ENCODE measurements around the gene AURKA. TPM values are rescaled to one million over a fixed set of nuclear protein-coding genes. Genes with fewer than 3 reads are reported as not detected.
"Not testable (repeated sequence)": the region's sequence is repeated elsewhere in the genome, so short reads cannot be mapped to it uniquely, and the experiment has no call there.

Gene AURKA
- polyA plus RNA-seq, 3 donors, result 16.2 to 17.3 (median 16.9) TPM

DNA sequence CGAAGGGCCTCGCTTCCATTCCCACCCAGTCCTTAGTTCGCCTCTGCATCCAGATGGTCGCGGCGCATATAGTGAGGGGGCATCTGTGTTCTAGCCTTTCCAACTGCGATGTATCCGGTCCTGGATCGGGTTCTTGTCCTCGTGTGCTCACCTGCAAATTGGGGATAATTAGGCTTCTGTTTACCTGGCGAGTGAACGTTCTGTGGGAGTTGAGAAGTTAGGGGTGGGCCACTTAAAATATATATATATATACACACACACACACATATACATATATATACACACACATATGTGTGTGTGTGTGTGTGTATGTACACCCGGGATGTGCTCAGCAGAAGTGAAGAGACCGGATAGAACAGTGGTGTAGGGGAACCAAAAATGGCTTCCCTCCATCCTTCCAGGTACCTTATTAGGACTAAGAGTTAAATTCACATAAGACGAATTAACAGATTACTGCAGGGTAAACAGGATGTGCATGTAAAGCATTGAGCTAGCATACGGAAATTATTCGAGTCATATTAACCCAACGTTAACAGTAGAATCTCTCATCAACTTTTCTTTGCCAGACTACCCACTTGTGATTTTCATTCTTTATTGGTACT lies 967 bp upstream of the AURKA start:
- no peak for DNase-seq

DNA sequence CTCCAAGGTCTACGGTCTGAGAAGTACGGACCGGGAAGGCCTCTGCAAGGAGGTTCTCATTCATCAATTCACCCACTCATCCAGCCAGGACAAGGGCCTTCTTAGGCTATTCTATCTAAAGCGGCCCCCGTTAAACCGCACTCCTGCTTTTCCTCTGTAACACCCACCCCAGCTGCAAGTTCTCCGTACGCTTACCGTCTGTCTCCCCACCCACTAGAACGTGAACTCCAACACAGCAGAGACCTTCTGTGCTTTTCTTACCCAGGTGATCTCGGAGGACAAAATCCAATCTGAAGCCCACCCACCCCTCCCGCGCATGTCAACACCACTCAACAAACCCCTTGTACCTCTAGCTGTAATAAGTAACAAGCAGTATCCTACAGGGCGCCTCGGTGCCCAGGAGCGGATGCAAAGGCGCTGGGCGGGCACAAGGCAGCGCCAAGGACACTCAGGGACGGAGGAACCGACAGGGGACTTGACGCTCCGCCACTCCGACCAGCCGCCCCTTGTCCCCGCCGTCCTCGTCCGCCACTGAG lies 351 bp downstream of the AURKA start:
- no peak for DNase-seq

DNA sequence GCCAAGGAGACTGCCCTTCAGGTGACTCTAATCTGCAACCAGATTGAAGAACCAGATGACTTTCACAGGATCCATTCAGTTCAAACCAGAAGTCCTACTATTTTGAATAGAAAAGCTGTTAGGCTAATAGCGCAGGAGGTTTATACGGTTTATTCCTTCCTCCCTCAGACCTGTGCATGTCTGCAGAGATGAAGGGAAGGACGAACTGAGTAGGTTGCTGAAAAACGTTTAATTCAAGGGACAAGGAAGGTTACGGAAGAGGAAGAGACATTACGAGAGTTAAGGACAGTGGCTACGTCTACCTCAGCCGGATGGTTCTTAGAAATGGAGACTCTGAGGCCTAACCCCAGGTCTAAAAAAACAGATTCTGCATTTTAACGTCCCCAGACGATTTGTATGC lies 978 bp downstream of the AURKA start:
- DNase-seq, result no peak

DNA sequence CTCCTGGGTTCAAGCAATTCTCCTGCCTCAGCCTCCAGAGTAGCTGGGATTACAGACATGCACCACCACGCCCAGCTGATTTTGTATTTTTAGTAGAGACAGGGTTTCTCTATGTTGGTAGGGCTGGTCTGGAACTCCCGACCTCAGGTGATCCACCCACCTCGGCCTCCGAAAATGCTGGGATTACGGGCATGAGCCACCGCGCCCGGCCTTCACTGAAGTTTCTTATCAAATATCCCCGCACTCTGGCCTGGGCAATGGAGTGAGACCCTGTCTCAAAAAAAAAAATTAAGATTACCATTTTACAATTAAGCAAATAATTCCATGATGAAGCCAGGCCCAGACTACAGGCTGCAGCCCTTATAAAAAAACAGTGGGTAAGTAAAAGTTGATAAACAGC lies 1.6 kb downstream of the AURKA start:
- not testable (repeated sequence) for DNase-seq

DNA sequence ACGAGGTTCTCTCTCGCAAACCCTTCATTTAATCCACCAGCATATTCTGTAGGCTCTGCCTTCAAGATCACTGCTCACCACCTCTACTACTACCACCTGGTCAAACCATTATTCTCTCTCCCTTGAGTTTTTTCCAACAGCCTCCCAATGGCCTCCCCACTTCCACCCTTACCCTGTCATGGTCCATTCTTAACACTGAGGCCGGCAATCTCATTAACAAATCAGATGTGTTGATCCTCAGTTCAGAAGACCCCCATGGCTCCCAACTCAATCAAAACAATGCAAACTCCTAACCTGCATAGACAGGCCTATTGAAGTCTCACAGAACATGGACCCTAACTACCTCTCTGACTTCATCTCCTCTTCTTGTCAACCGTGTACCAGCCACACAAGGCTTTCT lies 2.2 kb downstream of the AURKA start:
- DNase-seq, result no peak

DNA sequence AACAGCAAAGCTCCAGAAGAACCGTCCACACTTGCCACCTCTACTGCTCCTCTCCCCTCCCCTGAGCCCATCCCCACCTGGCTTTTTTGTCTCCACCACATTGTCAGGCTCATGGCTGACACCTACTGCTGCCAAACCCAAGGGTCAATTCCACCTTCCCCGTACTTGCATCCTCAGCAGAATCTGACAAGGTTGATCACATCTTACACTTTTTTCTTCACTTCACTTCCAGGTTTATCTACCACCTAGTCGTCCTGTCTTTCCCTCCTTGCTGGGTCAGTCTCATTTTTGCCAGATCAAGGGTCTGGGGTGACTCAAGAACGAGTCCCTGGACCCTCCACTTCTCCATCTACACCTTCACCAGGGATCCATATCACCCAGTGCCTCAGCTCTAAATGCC lies 3.1 kb downstream of the AURKA start:
- no peak for DNase-seq

DNA sequence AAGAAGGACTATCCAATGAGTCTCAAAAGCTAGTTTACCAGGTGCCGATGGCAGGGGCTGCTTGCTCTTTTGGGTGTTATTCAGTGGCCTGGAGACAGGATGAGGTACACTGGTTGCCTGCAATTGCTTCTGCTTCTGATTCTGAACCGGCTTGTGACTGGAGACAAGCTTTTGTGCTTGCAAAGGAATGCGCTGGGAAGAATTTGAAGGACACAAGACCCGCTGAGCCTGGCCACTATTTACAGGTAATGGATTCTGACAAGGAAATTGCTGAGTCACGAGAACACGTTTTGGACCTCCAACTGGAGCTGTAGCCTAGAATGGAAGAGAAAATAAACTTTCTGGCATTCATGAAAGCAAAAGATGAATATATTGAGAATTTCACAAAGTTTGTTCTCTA lies 5.8 kb downstream of the AURKA start:
- DNase-seq, result no peak

DNA sequence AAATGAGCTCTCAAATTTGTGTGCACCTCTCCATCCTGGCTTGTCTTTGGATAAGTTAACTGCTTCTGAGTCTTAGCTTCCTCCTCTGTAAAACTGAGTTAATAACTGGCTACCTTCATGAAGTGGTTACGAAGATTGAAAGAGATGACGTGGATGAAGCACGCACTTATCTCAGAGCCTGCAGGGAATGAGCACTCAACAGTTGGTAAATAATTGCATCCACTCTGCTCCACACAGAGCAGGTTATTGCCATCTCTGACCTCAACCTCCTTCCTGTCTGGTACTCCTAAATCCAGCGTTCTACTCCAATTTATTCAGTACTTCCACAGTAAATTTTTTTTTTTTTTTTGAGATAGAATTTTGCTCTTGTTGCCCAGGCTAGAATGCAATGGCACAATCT lies 6.9 kb downstream of the AURKA start:
- DNase-seq, result no peak

DNA sequence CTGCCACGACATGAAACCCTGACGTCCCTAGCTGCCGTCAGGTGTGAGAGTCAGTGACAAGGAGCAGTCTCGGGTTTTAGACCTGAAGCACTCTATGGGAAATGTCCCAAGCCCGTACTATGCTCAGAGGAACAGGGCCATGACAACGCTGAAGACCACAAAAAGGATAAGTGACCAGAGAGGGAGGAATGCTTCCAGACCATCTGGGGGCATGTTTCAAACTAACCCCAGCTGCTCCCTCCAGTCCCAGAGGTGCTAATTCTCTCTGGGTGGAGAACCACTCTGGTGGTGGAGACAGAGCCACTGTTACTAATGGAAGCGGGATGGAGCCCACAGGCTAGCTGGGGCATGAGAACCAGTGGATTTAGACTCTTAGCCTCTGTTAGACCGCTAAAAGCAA lies 8.7 kb downstream of the AURKA start:
- no peak for DNase-seq

DNA sequence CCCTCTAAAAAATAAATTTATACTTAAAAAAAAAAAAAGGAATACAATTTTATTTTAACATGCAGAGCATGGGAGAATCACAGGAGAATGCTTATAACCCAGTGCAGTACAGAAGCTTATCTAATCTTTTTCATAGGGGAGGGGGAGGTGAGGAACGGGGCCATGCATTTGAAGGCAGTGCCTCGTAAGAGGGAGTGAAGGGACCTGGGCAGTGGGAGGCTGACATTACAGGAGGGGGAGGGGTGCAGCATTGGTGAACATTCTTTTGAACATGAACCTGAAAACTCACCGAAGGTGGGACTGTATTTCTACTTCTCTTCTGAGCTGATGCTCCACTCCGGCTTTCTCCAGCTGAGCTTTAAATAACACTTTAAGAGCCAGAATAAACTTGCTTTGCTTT lies 9.3 kb downstream of the AURKA start:
- DNase-seq, result no peak

DNA sequence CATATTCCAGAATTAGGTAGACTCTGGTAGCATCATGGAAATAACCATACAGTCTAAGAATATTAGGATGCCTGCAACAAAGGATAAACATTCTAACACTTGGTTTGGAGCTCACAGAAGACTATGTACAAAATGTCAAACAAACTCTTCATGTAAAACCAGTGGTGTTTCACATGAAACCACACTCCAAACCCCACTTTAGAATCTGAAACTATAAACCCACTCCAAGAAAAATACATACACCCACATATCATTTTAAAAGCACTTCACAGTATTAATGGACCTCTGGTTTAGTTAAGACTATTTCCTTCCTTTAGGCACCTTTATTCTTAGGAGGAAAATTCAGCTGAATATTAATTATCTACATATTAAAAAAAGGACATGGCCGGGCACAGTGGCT lies 10.5 kb downstream of the AURKA start:
- DNase-seq, result no peak

DNA sequence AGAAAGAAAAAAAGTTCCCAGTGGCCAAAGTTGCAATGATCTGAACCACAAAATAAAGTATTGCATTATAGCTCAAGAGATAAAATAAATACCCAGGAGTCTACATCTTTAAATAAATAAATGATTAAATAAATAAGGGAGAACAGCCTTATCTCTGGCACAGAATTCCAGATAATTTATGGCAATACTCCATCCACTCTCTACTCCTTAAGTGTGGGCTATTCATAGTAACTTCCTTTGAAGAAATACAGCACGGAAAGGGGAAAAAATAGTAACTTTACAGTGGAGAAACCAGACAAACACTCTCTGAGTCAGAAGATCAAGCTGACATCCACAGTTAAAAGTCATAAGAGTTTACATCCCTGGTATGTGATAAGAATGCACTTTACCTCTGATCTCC lies 11.6 kb downstream of the AURKA start:
- no peak for DNase-seq

DNA sequence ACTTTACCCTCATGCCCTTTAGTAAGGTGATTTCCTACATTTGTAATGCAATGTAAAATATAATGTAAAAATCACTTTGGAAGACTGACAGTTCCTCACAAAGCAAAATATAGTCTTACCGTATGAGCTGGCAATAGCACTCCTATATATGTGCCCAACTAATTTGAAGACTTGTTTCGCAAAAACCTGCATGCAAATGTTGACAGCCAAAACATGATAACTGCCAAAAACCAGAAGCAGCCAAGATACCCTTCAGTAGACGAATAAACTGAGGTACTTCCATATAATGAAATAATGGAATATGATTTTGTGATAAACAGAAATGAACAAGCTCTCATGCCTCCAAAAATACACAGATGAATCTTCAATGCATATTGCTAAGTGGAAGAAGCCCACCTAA lies 13.6 kb downstream of the AURKA start:
- no peak for DNase-seq

DNA sequence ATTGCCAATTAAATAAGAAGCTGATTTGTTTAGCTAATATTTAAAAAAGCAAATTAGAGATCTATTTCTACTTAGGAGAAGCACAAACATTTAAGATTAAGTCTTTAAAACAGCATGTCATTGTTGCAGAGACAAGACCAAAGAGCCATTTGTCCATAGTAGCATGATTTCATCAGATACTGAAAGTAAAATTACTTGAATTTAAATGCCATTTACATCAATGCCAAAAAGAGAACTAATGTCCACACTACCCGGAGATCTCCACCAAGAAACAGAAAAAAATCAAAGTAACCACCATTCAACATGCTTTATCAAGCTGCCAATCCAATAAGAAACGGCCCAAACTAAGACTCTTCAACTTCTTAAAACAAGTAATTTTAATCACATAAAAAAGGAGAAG lies 15.7 kb downstream of the AURKA start:
- no peak for DNase-seq

DNA sequence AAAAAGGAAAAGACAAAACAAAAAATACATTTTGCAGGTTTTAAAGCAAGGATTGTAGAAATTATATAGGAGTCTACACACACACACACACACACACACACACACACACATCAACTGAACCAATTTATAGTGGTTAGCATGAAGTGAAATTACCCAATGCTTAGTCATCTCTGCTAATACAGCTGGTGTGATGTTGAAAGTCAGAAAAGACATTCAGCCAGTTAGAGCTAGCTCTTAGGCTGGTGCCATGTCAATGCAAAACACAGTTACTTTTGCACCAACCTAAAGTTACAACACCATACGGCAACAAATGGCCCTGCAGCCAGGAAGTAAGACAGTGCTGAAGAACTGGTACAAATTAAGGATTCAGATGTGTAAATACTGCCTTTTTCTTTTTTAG lies 18.1 kb downstream of the AURKA start:
- DNase-seq, result no peak

DNA sequence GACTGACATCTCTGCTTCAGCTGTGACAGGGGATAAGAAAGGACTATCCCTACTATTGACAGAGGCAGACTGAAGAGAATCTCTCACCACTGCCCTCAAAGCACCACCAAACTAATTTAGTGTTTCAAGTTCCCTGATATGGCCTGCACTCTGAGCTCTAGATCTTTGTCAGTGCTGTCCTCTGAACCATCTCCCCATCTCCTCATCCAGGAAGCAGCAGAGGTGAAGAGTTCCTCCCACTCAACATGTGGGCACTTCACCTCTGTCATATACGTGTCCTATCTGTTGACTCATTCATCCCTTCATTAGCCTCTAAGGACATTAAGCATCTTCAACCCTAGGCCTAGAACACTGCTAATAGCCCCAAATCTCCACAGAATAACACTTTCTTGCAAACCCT lies 19.2 kb downstream of the AURKA start:
- no peak for DNase-seq

DNA sequence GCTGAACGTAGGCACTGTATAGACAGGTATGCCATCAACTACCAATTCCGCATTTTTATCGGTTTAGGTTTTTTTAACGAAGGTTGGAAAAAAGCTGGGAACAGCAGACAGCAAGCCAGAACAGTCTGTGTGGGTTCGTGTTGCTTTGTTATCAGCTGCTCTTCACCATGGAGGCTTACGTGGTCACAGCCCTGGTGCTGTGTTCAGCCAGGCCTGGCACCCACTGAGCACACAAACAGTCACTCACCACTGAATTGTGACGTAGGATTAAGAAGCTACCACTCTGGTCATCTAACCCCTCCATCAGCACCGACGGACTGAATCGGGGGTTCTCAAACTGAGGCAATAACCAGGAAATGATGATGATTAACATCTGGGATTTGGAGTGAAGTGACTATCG lies 20.0 kb downstream of the AURKA start:
- no peak for DNase-seq

DNA sequence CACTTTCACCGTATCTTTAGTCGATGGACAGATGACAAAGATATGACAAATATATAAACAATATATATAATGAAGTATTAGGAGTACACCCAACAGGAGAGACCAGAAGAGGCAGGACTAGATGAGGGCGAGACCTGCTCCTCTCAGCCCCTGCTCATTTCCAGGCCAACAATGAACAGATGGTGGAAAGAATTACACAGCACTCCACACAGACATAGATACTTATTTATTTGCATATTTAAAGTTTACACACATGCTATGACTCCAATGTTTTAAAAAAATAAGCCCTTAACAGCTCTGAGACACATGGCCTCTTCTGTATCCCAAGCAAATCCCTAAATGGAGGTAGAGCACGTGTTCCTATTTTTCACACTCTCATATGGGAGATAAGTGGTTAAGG lies 22.8 kb downstream of the AURKA start:
- DNase-seq, result no peak

DNA sequence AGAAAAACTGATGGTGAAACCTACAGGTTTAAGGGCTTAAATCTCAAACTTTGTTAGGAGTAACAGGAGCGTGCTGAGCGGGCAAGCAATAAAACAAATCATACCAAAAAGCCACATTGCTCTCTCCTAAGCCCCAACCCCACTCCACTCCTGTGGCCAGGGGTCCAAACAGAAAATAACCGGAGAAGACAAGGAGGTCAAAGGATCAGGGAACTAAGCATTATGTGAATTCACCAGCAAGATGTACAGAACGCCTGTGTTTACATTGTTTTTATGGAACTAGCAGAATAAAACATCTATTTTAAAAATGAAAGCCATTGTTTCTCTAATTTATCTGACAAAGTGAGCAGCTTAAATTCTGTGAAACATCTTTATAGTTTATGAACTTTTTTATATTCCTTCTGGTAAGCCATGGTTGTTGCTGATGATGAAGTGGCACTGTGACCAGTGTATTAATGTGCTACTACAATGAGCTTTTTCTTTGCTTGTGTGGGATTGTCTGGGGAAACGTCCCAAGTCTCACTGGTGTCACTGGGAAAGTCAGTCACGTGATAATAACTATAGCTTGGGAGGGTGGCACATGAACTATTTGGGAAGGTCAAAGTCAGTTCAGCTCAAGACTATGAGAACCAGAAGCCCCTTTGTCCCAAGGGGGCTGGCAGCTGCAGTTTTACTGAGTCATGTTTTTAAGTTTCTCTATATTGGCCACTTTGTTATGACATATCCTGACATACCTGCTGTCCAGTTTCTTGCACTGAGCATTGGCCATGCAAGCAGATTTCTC lies 23.5 kb downstream of the AURKA start:
- DNase-seq, result no peak

DNA sequence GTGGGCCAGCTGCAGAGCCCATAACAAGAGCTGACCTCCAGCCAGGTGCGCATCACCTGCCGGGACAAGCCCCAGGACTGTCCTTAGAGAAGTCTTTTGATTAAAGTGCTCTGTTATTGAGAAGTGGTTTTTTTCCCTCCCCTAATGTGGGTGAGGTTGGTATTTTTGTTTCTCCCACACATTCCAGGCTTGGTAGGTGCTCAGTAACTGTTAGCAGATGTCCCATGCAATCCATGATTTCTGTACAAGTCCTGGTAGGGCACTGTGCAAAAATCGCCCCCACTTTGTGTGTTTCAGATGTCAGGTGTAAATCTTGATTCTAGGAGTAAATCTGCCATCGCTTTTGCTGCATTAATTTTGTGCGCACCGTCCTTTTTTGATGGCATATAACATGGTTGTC lies 28.5 kb downstream of the AURKA start:
- no peak for DNase-seq

DNA sequence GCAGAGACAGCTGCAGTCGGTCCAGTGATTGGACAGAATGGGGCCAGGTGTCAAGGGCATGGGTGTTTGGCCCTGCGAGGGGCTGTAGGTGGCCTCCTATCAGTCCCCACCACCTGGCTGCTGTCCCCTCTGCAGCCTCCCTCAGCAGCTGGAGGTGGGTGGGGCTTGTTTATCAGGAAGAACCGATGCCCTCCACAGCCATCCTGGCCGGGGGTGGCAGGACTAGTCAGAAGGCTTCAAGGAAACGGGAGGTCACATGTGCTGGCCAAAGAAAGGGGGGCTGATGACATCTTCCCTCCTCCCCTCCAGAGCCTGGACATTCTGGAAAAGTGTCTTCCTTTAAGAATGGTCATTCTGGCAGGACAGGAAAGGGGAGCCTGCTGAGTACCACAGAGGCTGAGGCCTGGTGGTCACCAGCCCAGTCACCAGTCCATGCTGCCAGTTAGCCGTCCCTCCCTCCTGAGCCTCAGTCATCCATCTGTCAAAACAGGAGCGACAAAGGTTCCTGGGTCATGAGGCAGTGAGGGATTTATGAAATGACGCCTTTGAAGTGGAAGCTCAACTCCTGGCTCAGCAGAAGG lies 29.1 kb downstream of the AURKA start:
- DNase-seq, result no peak

DNA sequence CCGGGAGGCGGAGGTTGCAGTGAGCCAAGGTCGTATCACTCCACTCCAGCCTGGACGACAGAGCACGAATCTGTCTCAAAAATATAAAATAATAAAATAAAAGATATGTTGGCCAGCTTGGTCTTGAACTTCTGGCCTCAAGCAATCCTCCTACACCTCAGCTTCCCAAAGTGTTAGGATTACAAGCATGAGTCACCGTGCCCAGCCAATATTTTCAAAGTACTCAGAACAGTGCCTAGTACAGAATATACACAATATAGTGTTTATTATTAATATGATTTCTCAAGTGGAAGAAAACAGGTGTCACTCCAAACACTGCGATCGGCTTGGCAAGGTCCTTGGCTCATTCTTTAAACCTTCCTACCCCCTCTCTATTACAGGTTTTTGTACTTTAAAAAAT lies 30.1 kb downstream of the AURKA start:
- DNase-seq, result no peak

DNA sequence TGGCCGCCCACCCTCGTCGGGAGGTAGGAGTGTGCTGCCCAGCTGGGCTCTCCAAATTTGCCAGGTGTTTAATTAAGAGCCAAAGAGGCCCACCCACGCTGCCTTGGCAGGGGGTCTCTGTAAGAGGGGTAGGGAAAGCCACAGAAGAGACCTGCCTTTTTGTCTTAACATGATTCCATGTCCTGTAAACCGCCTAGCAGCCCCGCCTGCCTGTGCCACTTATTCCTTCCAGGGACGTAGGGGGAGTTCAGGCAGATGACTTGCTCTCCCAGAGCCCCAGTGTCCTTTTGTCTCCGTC lies 31.2 kb downstream of the AURKA start:
- no peak for DNase-seq
